Effector CD4-positive, alpha-beta T cell (primary cell): ENCODE results near the gene KCND3.

Experiments used
- DNase-seq: peaks from one replicate; pipeline ENCODE4 v3.0.0-alpha.2; 2020

The KCND3 gene

GRCh38 chr1:111909030-111909429 is 80.4 kb downstream of the KCND3 start:
- no peak for DNase-seq

GRCh38 chr1:111908011-111908621 is 81.4 kb downstream of the KCND3 start:
- DNase-seq, result no peak

- DNase-seq, result no peak
Observed at GRCh38 chr1:111907321-111907720, 82.1 kb downstream of the KCND3 start.

GRCh38 chr1:111906816-111907215 is 82.7 kb downstream of the KCND3 start:
- no peak for DNase-seq

GRCh38 chr1:111906111-111906510 is 83.4 kb downstream of the KCND3 start:
- DNase-seq, result no peak

GRCh38 chr1:111904478-111905218 is 84.8 kb downstream of the KCND3 start:
- DNase-seq, result no peak

- no peak for DNase-seq
Observed at GRCh38 chr1:111903871-111904449, 85.5 kb downstream of the KCND3 start.

GRCh38 chr1:111903148-111903870 is 86.2 kb downstream of the KCND3 start:
- no peak for DNase-seq

GRCh38 chr1:111895469-111895868 is 94.0 kb downstream of the KCND3 start:
- no peak for DNase-seq

GRCh38 chr1:111895017-111895416 is 94.5 kb downstream of the KCND3 start:
- DNase-seq, result no peak

- no peak for DNase-seq
Observed at GRCh38 chr1:111894497-111894896, 95.0 kb downstream of the KCND3 start.

GRCh38 chr1:111891566-111891965 is 97.9 kb downstream of the KCND3 start:
- DNase-seq, result no peak

- no peak for DNase-seq
Observed at GRCh38 chr1:111888740-111889376, 100.6 kb downstream of the KCND3 start.

GRCh38 chr1:111887875-111888274 is 101.6 kb downstream of the KCND3 start:
- DNase-seq, result no peak

- no peak for DNase-seq
Observed at GRCh38 chr1:111887385-111887784, 102.1 kb downstream of the KCND3 start.

GRCh38 chr1:111886741-111887140 is 102.7 kb downstream of the KCND3 start:
- DNase-seq, result no peak

- DNase-seq, result no peak
Observed at GRCh38 chr1:111884772-111885443, 104.6 kb downstream of the KCND3 start.

GRCh38 chr1:111882986-111883560 is 106.4 kb downstream of the KCND3 start:
- DNase-seq, result no peak

GRCh38 chr1:111882559-111882958 is 106.9 kb downstream of the KCND3 start:
- DNase-seq, result no peak

GRCh38 chr1:111880881-111881837 is 108.3 kb downstream of the KCND3 start:
- DNase-seq, result no peak

GRCh38 chr1:111879081-111879480 is 110.4 kb downstream of the KCND3 start:
- DNase-seq, result no peak
